HG03135 (cell line): ENCODE data around the gene MAN1C1.

Source experiments
- ATAC-seq: cut with Tn5 transposase; IDR thresholded peaks from one replicate; pipeline ENCODE4 v1.9.1; 2021; ENCODE audit warnings: mild to moderate bottlenecking, moderate library complexity; ENCODE audit not compliant: unreplicated experiment

The MAN1C1 gene

GRCh38 chr1:25750923-25751605, 134.5 kb downstream of the MAN1C1 start:
- ATAC-seq = no peak

- no peak for ATAC-seq
Measured at GRCh38 chr1:25754470-25755181, 138.0 kb downstream of the MAN1C1 start.

- no peak for ATAC-seq
Measured at GRCh38 chr1:25755475-25756125, 139.0 kb downstream of the MAN1C1 start.

- no peak for ATAC-seq
Measured at GRCh38 chr1:25756215-25756614, 139.6 kb downstream of the MAN1C1 start.

- ATAC-seq = no peak
Measured at GRCh38 chr1:25757151-25757845, 140.7 kb downstream of the MAN1C1 start.

- no peak for ATAC-seq
Measured at GRCh38 chr1:25757846-25758185, 141.2 kb downstream of the MAN1C1 start.

- no peak for ATAC-seq
Measured at GRCh38 chr1:25758466-25759070, 142.0 kb downstream of the MAN1C1 start.

GRCh38 chr1:25760122-25760719, 143.6 kb downstream of the MAN1C1 start:
- ATAC-seq = no peak

- ATAC-seq = no peak
Measured at GRCh38 chr1:25760871-25761270, 144.3 kb downstream of the MAN1C1 start.

- ATAC-seq = no peak
Measured at GRCh38 chr1:25763493-25763892, 146.9 kb downstream of the MAN1C1 start.

- no peak for ATAC-seq
Measured at GRCh38 chr1:25765136-25765922, 148.7 kb downstream of the MAN1C1 start.

- ATAC-seq = no peak
Measured at GRCh38 chr1:25765923-25766589, 149.5 kb downstream of the MAN1C1 start.

- no peak for ATAC-seq
Measured at GRCh38 chr1:25766721-25767436, 150.3 kb downstream of the MAN1C1 start.

GRCh38 chr1:25767437-25767770, 150.8 kb downstream of the MAN1C1 start:
- no peak for ATAC-seq

- no peak for ATAC-seq
Measured at GRCh38 chr1:25768999-25769398, 152.4 kb downstream of the MAN1C1 start.

GRCh38 chr1:25769625-25770383, 153.2 kb downstream of the MAN1C1 start:
- ATAC-seq = no peak

- ATAC-seq = no peak
Measured at GRCh38 chr1:25770541-25771220, 154.1 kb downstream of the MAN1C1 start.
